GM18508 (cell line): ENCODE results near the gene FSCN2.

Experiments
- ATAC-seq: cut with Tn5 transposase; IDR thresholded peaks from one replicate; pipeline ENCODE4 v1.9.1; 2021; ENCODE audit warnings: moderate number of reproducible peaks; ENCODE audit not compliant: insufficient read depth, unreplicated experiment

FSCN2 gene

GRCh38 chr17:81538651-81539570, 10.7 kb downstream of the FSCN2 start:
- ATAC-seq = no peak

- no peak for ATAC-seq
Observed at GRCh38 chr17:81539571-81539900, 11.4 kb downstream of the FSCN2 start.

- no peak for ATAC-seq
Observed at GRCh38 chr17:81539961-81540675, 11.9 kb downstream of the FSCN2 start.

GRCh38 chr17:81540676-81541027, 12.5 kb downstream of the FSCN2 start:
- no peak for ATAC-seq

GRCh38 chr17:81541123-81541522, 12.9 kb downstream of the FSCN2 start:
- ATAC-seq = no peak

- no peak for ATAC-seq
Observed at GRCh38 chr17:81542431-81543338, 14.5 kb downstream of the FSCN2 start.

GRCh38 chr17:81543339-81543675, 15.1 kb downstream of the FSCN2 start:
- no peak for ATAC-seq

- no peak for ATAC-seq
Observed at GRCh38 chr17:81543756-81544155, 15.6 kb downstream of the FSCN2 start.

- ATAC-seq = no peak
Observed at GRCh38 chr17:81544281-81544974, 16.3 kb downstream of the FSCN2 start.

- ATAC-seq = no peak
Observed at GRCh38 chr17:81545160-81545949, 17.2 kb downstream of the FSCN2 start.

- no peak for ATAC-seq
Observed at GRCh38 chr17:81546906-81547613, 18.9 kb downstream of the FSCN2 start.

- ATAC-seq = no peak
Observed at GRCh38 chr17:81547614-81547982, 19.4 kb downstream of the FSCN2 start.

- no peak for ATAC-seq
Observed at GRCh38 chr17:81549031-81549557, 20.9 kb downstream of the FSCN2 start.

GRCh38 chr17:81549826-81550225, 21.6 kb downstream of the FSCN2 start:
- ATAC-seq = no peak

GRCh38 chr17:81550285-81550684, 22.1 kb downstream of the FSCN2 start:
- no peak for ATAC-seq

GRCh38 chr17:81550830-81551457, 22.8 kb downstream of the FSCN2 start:
- ATAC-seq = no peak

GRCh38 chr17:81551458-81552243, 23.5 kb downstream of the FSCN2 start:
- no peak for ATAC-seq
